H1 (cell line): Measurements from ENCODE around the gene JAKMIP3. TPM values are rescaled to one million over a fixed set of nuclear protein-coding genes. Genes with fewer than 3 reads are reported as not detected.

Experiments used
- CTCF ChIP-seq, 3 experiments: IDR thresholded peaks; 1 replicate in 2 of 3; 2 replicates in 1 of 3; pipeline versions ENCODE4 v1.5.1 to v1.6.1; 2011; ENCODE audit warnings: low read length in 3 of 3, mild to moderate bottlenecking in 3 of 3, inconsistent platforms in 2 of 3, low read depth in 1 of 3, moderate library complexity in 1 of 3; ENCODE audit not compliant: insufficient read depth in 1 of 3; ENCODE audit errors: control extremely low read depth in 1 of 3
- polyA plus RNA-seq, 7 experiments: library from polyadenylated mRNA; depleted of rRNA in 3 of 7; stranded (reverse) in 5 of 7; unstranded in 2 of 7; fragments of >200 nt in 5 of 7; fragments of 200-250 nt in 2 of 7; gene quantifications; 1 replicate in 5 of 7; 2 replicates in 1 of 7; 4 replicates in 1 of 7; pipeline versions ENCODE4 v1.2.1 to v1.2.3, GENCODE V29; 2011 to 2013; ENCODE audit warnings: missing spikeins in 2 of 7, mixed read lengths in 2 of 7
- total RNA-seq: library from RNA; stranded (reverse); fragmentation: NEBNext Ultra II Directional; extraction: Animal tissue kit (Norgen Biotek cat#: 25700); gene quantifications from 2 replicates; pipeline ENCODE4 v1.2.1, GENCODE V29; 2021

Gene JAKMIP3
- total and polyA plus RNA-seq, 2 of the 8 experiments (the other 6 are each of a cell fraction or from before 2014, with no cell fraction given) = 0.83 to 0.91 TPM

DNA sequence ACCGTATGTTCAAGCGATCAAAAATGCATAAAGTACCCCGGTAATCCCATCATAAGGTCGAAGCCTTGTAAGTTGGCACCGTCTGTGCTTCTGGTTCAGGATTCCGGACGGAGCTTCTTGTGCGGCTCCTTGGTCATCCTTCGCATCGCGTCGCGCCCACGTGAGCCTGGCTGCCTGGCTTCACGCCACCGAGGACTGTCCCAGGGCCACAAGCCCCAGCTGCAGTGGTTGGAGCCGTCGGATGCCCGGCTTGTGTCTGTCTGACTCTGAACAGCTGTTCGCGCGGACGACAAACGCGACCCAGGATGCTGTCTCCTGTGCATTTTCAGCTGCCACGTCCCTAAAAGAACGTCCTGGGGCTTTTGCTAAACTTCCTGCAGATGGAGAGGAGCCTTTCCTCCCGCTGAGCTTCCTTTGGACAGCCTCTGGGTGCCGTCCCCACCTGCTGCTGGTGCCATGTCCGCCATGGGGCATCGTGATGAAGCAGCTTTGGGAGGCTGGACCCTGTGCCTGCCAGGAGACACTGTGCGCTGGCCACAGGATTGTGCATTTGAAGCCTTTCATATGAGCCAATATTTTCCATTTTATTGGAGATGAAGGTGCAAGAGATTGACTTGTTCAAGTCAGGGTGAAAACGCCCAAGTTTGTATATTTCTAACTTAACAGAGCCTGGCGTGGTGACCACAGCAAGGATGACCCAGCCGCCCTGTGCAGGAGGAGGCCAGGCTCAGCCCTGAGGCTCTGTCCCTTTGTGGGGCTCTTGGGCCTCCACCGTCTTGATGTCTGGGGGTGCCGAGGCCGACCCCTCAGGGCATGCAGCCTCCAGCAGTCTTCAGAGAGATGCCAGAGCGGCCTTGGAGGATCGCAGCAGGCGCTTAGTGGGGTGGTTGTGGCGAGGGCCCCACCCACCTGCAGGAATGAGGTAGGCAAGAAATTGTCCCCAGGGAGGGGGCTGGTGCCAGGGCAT is 6.7 kb upstream of the JAKMIP3 start (continued):
- TF ChIP-seq CTCF (IDR thresholded peaks at IDR 0.05; ENCODE audit: control extremely low read depth in 1 of 3, insufficient read depth in 1 of 3, low read depth in 1 of 3, low read length in 3 of 3) = no peak
- TF ChIP-seq, all 59 proteins: peak for 0
